ENCODE results near the gene SEMA4F.
A peak's percentile ranks its signal among the peaks of the same experiment; 100 is the strongest.
"Not testable (repeated sequence)": the region's sequence is repeated elsewhere in the genome, so short reads cannot be mapped to it uniquely, and the experiment has no call there.

The SEMA4F gene, protein sequence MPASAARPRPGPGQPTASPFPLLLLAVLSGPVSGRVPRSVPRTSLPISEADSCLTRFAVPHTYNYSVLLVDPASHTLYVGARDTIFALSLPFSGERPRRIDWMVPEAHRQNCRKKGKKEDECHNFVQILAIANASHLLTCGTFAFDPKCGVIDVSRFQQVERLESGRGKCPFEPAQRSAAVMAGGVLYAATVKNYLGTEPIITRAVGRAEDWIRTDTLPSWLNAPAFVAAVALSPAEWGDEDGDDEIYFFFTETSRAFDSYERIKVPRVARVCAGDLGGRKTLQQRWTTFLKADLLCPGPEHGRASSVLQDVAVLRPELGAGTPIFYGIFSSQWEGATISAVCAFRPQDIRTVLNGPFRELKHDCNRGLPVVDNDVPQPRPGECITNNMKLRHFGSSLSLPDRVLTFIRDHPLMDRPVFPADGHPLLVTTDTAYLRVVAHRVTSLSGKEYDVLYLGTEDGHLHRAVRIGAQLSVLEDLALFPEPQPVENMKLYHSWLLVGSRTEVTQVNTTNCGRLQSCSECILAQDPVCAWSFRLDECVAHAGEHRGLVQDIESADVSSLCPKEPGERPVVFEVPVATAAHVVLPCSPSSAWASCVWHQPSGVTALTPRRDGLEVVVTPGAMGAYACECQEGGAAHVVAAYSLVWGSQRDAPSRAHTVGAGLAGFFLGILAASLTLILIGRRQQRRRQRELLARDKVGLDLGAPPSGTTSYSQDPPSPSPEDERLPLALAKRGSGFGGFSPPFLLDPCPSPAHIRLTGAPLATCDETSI

DNA sequence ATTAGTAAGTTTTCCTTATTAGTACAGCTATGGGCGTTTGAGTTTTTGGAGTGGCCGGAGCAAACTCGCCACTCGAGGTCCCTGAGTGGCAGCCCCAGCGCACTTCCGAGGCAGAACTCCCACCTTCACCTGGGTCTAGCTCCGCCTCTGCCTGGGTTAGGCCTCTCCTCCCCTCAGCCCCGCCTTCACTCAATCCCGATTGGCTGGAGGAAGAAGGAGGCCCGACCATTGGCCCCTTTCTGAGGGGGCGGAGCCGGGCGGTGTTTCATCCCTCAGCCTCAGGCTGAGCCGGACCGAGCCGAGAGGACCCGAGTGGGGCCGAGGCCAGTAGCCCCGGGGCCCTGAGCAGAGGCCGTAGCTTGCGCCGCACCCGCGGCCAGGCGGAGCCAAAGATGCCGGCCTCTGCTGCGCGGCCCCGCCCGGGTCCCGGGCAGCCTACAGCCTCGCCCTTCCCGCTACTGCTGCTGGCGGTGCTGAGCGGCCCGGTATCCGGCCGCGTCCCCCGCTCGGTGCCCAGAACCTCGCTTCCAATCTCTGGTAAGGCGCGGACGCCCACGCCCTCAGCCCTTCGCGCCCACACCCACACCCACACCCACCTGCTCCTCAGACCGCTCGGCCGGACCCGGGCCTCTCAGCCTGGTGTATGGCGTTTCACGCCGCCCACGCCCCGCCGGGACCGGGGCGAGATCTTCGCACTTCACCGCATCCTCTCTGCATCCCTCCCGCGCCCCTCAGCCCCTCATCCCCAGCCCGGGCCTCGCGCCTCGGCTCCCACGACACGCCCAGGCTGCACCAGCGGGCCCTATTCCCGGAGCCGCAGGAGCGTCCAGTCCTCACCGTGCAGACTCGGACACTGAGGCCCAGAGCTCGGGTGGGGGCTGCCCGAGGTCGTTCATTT is at the start of gene SEMA4F:
SEMA4F (plus strand) TSS at position 263 of the 898 bp plus-strand sequence; CDS start at position 393, 130 bp downstream.
- DNase-seq: peak; percentile 91 to 96

DNA sequence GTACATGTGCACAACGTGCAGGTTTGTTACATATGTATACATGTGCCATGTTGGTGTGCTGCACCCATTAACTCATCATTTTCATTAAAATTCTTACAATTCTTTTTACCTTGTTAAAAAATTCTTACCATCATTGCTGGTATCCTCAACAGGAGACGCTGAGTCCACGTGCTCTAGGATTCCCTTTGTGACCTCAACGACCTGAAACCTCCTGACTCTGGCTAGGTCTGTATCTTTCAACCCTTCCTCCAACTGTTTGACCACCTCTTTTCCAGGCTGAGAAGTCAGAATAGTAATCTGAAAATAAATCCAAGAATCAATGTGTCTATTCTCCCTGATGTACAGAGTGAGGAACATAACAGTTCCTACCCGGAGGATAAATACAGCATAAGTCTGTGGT is 47.1 kb upstream of the SEMA4F start:
- no peak for DNase-seq

GRCh38 chr2:74617122-74617521 is 36.9 kb upstream of the SEMA4F start:
- no peak for DNase-seq

DNA sequence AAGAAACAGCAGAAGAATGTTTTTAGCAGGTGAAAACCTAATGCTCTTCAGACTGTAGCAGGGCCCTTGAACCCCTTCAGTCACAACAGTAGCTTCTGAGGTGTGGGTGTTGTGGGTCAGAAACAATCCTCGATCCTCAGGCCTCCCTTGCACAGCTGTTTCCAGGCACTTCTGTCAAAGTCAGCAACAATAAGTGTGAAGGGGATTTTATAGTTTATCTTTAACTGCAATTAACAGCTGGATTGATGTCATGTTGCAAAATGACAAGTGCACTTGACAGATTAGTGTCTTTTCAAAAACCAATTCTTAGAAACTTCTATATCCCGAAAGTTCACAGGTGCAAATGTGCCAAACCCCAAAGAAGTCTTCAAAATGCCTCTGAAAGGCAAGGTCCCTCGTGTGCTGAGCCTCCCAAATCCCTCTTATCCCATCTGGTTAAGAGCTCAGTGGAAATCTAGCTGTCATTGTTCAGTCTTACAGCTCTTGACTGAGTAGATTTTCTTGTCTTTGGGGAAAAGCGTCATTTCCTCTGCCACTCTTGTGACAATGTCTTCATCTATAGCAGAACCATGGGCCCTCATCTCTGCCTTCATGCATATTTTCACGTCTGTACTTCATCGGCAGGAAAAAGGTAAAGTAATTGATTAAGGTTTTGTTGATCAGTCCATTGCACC is 35.5 kb upstream of the SEMA4F start:
- no peak for DNase-seq

- no peak for DNase-seq
These were observed 34.3 kb upstream of the SEMA4F start for GRCh38 chr2:74619651-74620297.

DNA sequence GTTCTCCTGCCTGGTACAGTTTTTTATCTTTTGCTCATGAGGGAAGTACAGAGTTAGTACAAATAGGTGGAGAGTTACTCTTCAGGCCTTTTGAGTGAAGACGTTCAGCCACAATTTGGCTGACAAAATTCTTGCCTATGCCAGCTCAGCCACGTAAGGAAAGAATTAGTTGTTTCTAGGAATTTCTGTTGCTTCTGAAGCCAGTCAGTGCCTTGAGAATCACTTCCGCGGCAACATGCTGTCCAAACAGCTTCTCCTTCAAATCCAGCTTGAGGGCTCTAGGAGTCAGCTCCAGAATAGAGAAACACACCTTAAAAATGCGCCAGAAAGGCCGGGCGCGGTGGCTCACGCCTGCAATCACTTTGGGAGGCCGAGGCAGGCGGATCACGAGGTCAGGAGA is 33.4 kb upstream of the SEMA4F start:
- no peak for DNase-seq

DNA sequence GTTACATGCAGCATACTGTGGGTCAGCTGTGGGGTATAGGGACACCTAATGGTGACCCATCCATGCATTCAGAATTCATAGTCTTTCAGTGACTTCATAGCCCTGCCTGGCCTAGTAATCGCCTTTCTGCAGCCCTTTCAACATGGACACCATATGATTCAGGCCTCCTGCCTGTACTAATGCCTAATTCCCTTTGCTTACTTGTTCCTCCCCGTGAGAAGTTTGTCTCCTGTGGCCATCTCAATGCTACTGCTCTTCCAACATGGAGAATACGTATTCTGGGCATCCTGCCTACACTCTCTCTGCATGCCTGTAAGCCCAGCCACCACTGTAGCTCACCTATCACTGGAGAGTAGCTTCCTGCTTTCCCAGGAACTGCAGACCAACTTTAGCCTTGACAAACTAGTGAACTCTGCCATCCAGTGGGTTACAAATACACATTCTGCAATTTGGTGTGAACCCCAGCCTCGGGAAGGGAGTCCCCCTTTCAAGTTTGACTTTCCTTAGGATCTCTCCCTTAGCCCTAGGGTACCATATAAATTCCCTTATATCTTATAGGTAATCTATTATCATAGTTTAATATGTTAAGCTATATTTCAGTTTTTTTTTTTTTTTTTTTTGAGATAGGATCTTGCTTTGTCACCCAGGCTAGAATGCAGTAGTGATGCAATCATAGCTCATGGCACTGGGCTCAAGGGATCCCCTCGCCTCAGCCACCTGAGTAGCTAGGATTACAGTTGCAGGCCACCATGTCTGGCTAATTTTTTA is 28.2 kb upstream of the SEMA4F start:
- DNase-seq: no peak

GRCh38 chr2:74628538-74629105 is 25.4 kb upstream of the SEMA4F start:
- no peak for DNase-seq

- DNase-seq: not testable (repeated sequence)
These were observed 23.6 kb upstream of the SEMA4F start for GRCh38 chr2:74630454-74630853.

GRCh38 chr2:74632209-74632938 is 21.7 kb upstream of the SEMA4F start:
- no peak for DNase-seq

DNA sequence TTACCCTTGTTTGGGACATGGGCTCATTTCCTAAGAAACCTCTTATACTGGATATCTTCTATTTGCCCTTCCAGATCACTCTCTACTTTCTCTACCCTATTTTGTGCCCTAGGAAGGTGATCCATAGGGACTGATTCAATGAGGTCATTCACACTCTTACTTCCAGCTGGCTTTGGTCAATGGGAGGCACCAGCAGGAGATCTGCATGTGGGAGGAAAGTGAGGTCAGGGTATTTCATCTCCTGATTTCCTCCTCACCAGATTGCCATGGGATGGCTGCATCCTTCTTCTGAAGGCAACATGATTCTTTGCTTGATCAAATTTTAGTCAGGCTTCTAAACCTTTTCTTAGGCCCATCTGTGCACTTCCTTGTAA is 21.1 kb upstream of the SEMA4F start:
- DNase-seq: no peak

DNA sequence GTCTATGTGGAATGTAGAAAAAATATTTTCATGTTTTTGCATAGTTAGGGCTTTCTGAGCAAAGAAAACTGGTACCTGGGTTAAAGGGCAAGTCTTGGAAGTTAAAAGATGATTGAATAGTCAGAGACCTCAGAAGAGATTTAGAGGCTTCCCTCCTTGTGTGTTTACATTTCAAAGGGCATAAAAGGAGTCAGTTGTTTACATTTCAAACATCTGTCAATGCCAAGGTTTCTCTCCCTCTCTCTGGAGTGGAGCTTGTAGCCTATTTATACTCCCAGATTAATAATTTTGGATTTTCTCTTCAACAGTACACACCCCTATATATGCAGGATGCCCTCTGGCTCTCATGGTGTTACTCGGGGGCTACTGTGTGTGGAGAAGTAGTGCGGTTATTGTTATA is 14.5 kb upstream of the SEMA4F start:
- no peak for DNase-seq

DNA sequence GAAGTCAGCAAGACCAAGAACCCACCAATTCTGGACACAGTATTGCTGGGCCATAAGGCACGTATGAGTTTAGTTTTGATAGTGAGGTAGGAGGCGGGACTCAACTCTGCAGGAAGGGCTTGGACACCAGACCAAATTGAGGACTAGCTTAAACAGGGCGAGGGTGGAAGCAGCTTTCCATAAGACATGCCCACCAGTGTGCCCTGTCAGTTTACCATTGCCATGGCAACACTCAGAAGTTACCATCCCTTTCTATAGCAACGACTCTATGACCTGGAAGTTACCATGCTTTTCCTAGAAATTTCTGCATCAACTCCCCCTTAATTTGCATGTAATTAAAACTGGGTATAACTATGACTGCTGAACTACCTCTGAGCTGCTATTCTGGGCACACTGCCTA is 8.7 kb upstream of the SEMA4F start:
- DNase-seq: no peak

- no peak for DNase-seq
These were observed 7.8 kb upstream of the SEMA4F start for GRCh38 chr2:74646201-74646600.

DNA sequence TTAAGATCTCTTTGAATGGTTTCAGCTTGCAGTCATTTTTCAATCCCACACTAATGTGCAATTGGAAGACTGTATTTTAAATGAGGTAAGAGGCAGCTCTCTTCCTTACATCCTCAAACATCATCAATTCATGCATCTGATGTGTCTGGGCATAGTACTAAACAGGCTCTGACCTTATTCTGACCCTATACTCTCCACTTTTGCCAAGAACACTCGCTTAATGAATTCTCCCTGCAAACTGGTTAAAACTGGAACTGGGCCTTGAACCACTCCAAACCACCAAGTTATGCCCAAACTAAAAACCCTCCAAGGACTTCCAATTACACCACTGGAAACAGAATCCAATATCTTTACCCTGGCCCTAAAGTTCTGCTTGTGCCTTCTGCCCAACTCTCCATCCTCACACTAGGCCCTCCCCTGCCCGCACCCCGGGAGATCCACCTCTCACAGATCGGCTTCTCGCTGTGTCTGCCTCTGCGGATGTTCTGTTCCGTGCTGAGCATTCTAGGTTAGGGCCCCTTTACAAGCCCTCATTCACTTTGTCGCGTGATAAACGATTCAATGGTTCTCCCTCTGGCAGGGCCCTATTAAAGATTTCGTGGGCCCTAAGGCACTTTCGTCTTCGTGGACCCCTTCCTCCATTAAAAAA is 7.1 kb upstream of the SEMA4F start:
- DNase-seq: no peak

- DNase-seq: no peak
These were observed 6.0 kb upstream of the SEMA4F start, which contains the start of gene M1AP for GRCh38 chr2:74648009-74648443. M1AP (minus strand) TSS chr2:74648330; CDS start chr2:74640275, 8,055 bp downstream.

- DNase-seq: no peak
These were observed 460 bp upstream of the SEMA4F start for GRCh38 chr2:74653589-74653984.

DNA sequence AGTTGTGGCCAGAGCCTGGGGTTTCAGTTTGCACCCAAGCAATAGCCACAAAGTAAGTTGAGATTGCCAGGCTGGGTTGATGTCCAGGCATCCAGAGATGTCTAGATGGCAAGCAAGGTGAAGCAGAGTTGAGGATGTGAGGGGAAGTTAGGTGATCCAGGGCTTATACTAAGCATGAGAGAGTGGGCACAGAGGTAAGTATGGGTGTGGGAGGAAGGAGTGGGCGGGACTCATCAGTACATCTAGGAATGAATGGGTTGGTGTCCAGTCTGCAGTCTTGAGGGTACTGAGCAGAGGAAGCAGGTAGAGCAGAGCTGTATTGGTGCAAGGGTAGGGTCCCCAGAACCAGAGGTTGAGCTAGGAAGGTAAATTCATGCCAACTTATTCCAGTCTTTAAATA is 1.5 kb downstream of the SEMA4F start:
- DNase-seq: no peak

- DNase-seq: peak; percentile 9 to 69
These were observed 4.5 kb downstream of the SEMA4F start for GRCh38 chr2:74658516-74658915.

All from NCI-H446 (cell line).